GM12878 (cell line): ENCODE data around the gene TRERF1. TPM values are rescaled to one million over a fixed set of nuclear protein-coding genes. Genes with fewer than 3 reads are reported as not detected.

ENCODE experiments used
- ATAC-seq: fragments of 200-7000 bp; cut with Tn5 transposase; 3 replicates; pipeline ENCODE4 v1.9.1; 2020; ENCODE audit warnings: mild to moderate bottlenecking, moderate library complexity
- Bru-seq: library from RNA; stranded (reverse); fragments of 400-500 nt; gene quantifications from one replicate; lab custom pipeline; 2021; lab: Mats Ljungman, UMichigan
- BruChase-seq, 2 experiments: library from RNA; stranded (reverse); fragments of 400-500 nt; gene quantifications; one replicate each; lab custom pipeline; 2021; lab: Mats Ljungman, UMichigan
- BruUV-seq: library from RNA; stranded (reverse); fragments of 400-500 nt; replicated peaks from 2 replicates; lab custom pipeline; 2021; lab: Mats Ljungman, UMichigan
- CTCF ChIA-PET: fragments of 300-600 bp; sonication (Branson Sonifier 250); formaldehyde crosslinking; extraction: SDS; loops from one replicate; lab custom pipeline; 2021; ENCODE audit warnings: inconsistent platforms; lab: Yijun Ruan, JAX
- POLR2A ChIA-PET: fragments of 350-600 bp; formaldehyde crosslinking; extraction: SDS; loops from one replicate; lab custom pipeline; 2021; ENCODE audit warnings: inconsistent platforms; lab: Charles Lee
- RAD21 ChIA-PET: fragments of 300-600 bp; sonication (Branson Sonifier 250); formaldehyde crosslinking; loops from one replicate; lab custom pipeline; 2023; ENCODE audit warnings: antibody characterized with exemption; ENCODE audit not compliant: unreplicated experiment; lab: Charles Lee
- SMC1A ChIA-PET: fragments of 300-600 bp; sonication (Branson Sonifier 250); formaldehyde crosslinking; loops from one replicate; lab custom pipeline; 2023; ENCODE audit not compliant: unreplicated experiment, uncharacterized antibody; lab: Charles Lee
- DNase-seq: peaks from one replicate; pipeline ENCODE4 v3.0.0-alpha.2; 2011; ENCODE audit warnings: low read depth, low spot score
- FAIRE-seq: peaks from 3 replicates; lab custom pipeline; 2011; peaks lifted over from hg19 to GRCh38; lab: Jason Lieb, UNC
- H2AFZ ChIP-seq: 2 replicates; pipeline ENCODE4 v1.6.0; 2011; ENCODE audit warnings: low read depth, low read length, control low read depth; ENCODE audit not compliant: control insufficient read depth
- H3K27ac ChIP-seq: 2 replicates; pipeline ENCODE4 v1.5.1; 2011; ENCODE audit warnings: control low read depth; ENCODE audit not compliant: control insufficient read depth, insufficient read depth
- H3K27me3 ChIP-seq, 2 experiments: replicated peaks in 1 of 2; 2 replicates each; pipeline versions ENCODE4 v1.6.0 to v1.6.1; 2011; ENCODE audit warnings: low read length in 1 of 2; ENCODE audit not compliant: control insufficient read depth in 2 of 2, insufficient read depth in 2 of 2
- H3K36me3 ChIP-seq, 2 experiments: 2 replicates each; pipeline ENCODE4 v1.5.1; 2011; ENCODE audit warnings: low read length in 1 of 2; ENCODE audit not compliant: control insufficient read depth in 2 of 2, insufficient read depth in 2 of 2
- H3K4me1 ChIP-seq: 2 replicates; pipeline ENCODE4 v1.6.1; 2011; ENCODE audit warnings: mild to moderate bottlenecking, low read length, moderate library complexity, mixed read lengths; ENCODE audit not compliant: control insufficient read depth, insufficient read depth
- H3K4me2 ChIP-seq: 2 replicates; pipeline ENCODE4 v1.6.0; 2011; ENCODE audit warnings: control low read depth; ENCODE audit not compliant: control insufficient read depth, insufficient read depth
- H3K4me3 ChIP-seq: fragments of 200-600 bp; sonication (generic); 2 replicates; pipeline ENCODE4 v1.5.1; 2016
- H3K79me2 ChIP-seq: 2 replicates; pipeline ENCODE4 v1.6.0; 2011; ENCODE audit warnings: low read length; ENCODE audit not compliant: control insufficient read depth, insufficient read depth
- H3K9ac ChIP-seq: 2 replicates; pipeline ENCODE4 v1.8.0; 2011; ENCODE audit warnings: low read length, control low read depth, mixed read lengths; ENCODE audit not compliant: control insufficient read depth, insufficient read depth
- H3K9me3 ChIP-seq: replicated peaks from 3 replicates; pipeline ENCODE4 v1.5.1; 2011; ENCODE audit warnings: mild to moderate bottlenecking, low read length; ENCODE audit not compliant: control insufficient read depth, insufficient read depth
- H4K20me1 ChIP-seq: 2 replicates; pipeline ENCODE4 v1.6.0; 2011; ENCODE audit not compliant: control insufficient read depth, insufficient read depth
- BACH1 ChIP-seq: fragments of 450-650 bp; IDR thresholded peaks from 2 replicates; pipeline ENCODE4 v1.6.1; 2017; ENCODE audit warnings: mild to moderate bottlenecking, borderline replicate concordance
- BCL11A ChIP-seq: IDR thresholded peaks from 2 replicates; pipeline ENCODE4 v1.6.1; 2011; ENCODE audit warnings: low read depth, low read length
- BHLHE40 ChIP-seq, 2 experiments: fragments of 450-650 bp in 1 of 2; IDR thresholded peaks; 2 replicates each; pipeline ENCODE4 v1.6.1; 2011 to 2017; ENCODE audit warnings: low read depth in 2 of 2, borderline replicate concordance in 1 of 2, improper control_type of control experiment in 1 of 2, low read length in 1 of 2, mild to moderate bottlenecking in 1 of 2
- CBX3 ChIP-seq: fragments of 200-600 bp; sonication (generic); IDR thresholded peaks from 2 replicates; pipeline ENCODE4 v1.6.1; 2016; ENCODE audit warnings: low read depth, borderline replicate concordance
- CHD2 ChIP-seq: IDR thresholded peaks from 2 replicates; pipeline ENCODE4 v1.6.1; 2011; ENCODE audit warnings: low read depth, low read length, improper control_type of control experiment, borderline replicate concordance
- CHD4 ChIP-seq: fragments of 200-600 bp; sonication (generic); IDR thresholded peaks from 2 replicates; pipeline ENCODE4 v1.6.1; 2016; ENCODE audit warnings: mild to moderate bottlenecking
- FOS ChIP-seq: IDR thresholded peaks from 3 replicates; pipeline ENCODE4 v1.6.1; 2011; ENCODE audit warnings: borderline replicate concordance; ENCODE audit not compliant: insufficient read length; ENCODE audit errors: extremely low read depth
- KDM1A ChIP-seq: fragments of 200-600 bp; sonication (generic); IDR thresholded peaks from 2 replicates; pipeline ENCODE4 v1.6.1; 2016; ENCODE audit warnings: borderline replicate concordance
- MTA2 ChIP-seq: fragments of 450-650 bp; IDR thresholded peaks from 2 replicates; pipeline ENCODE4 v1.6.1; 2016; ENCODE audit warnings: low read depth, mild to moderate bottlenecking, moderate library complexity
- MXI1 ChIP-seq: fragments of 150-350 bp; IDR thresholded peaks from 2 replicates; pipeline ENCODE4 v1.6.1; 2011; ENCODE audit warnings: low read depth, mild to moderate bottlenecking, inconsistent platforms, low read length, improper control_type of control experiment
- NBN ChIP-seq: fragments of 450-650 bp; IDR thresholded peaks from 2 replicates; pipeline ENCODE4 v1.6.1; 2016
- NFYA ChIP-seq: IDR thresholded peaks from 2 replicates; pipeline ENCODE4 v1.6.1; 2011; ENCODE audit warnings: low read depth, mild to moderate bottlenecking, low read length, improper control_type of control experiment, borderline replicate concordance
- PML ChIP-seq: IDR thresholded peaks from 2 replicates; pipeline ENCODE4 v1.6.1; 2012; ENCODE audit warnings: low read length, inconsistent platforms
- RB1 ChIP-seq: fragments of 450-650 bp; formaldehyde crosslinking; IDR thresholded peaks from 2 replicates; pipeline ENCODE4 v1.6.1; 2017; ENCODE audit warnings: mild to moderate bottlenecking, borderline replicate concordance
- RCOR1 ChIP-seq: conservative IDR thresholded peaks from 2 replicates; pipeline ENCODE4 v1.6.1; 2012; ENCODE audit warnings: low read depth, low read length, improper control_type of control experiment
- RELB ChIP-seq: fragments of 450-650 bp; IDR thresholded peaks from 2 replicates; pipeline ENCODE4 v1.6.1; 2017; ENCODE audit warnings: low read depth, mild to moderate bottlenecking, moderate library complexity
- SREBF1 ChIP-seq: IDR thresholded peaks from 2 replicates; pipeline ENCODE4 v1.6.1; 2012; ENCODE audit warnings: mild to moderate bottlenecking, low read length
- STAT3 ChIP-seq: IDR thresholded peaks from 2 replicates; pipeline ENCODE4 v1.6.1; 2011; ENCODE audit warnings: low read depth, low read length, improper control_type of control experiment
- TBL1XR1 ChIP-seq: IDR thresholded peaks from 2 replicates; pipeline ENCODE4 v1.6.1; 2012; ENCODE audit warnings: low read depth, low read length, improper control_type of control experiment
- WGBS: methylation state at CpG from one replicate; pipeline ENCODE4 v1.1.6; 2016; ENCODE audit warnings: low lambda C conversion rate; ENCODE audit not compliant: insufficient replicate concordance, insufficient coverage; ENCODE audit errors: missing lambda C conversion rate; 5-methylcytosine and 5-hydroxymethylcytosine counted together
- in situ Hi-C: fragments of 300-500 bp; cut with MboI; formaldehyde crosslinking; loops from 9 replicates; pipeline ENCODE4 v1.14.3; 2018; ENCODE audit warnings: mixed read lengths
- intact Hi-C: fragments of 100-400 bp; cut with micrococcal nuclease; formaldehyde crosslinking; loops from one replicate; pipeline ENCODE4 v1.14.2; 2022; ENCODE audit not compliant: unreplicated experiment
- long read RNA-seq, 2 experiments: library from polyadenylated mRNA; unstranded; transcript quantifications; one replicate each; pipeline ENCODE4 v2.0.0, GENCODE V29; 2019 to 2020
- polyA minus RNA-seq, 3 experiments: library from RNA; depleted of rRNA, polyadenylated mRNA; stranded (reverse); fragments of >200 nt; gene quantifications; 2 replicates each; pipeline ENCODE4 v1.2.3, GENCODE V29; 2011
- polyA plus RNA-seq, 11 experiments: library from polyadenylated mRNA; depleted of rRNA in 4 of 11; unstranded in 6 of 11; stranded (reverse) in 5 of 11; fragments of >200 nt; fragmentation: Nextera tagmentation in 4 of 11; fragmentation: Illumina TruSeq in 1 of 11; extraction: Ambion mirVana in 4 of 11; extraction: Trizol in 1 of 11; gene quantifications; 1 replicate in 1 of 11; 2 replicates in 10 of 11; pipeline versions ENCODE4 v1.2.1 to v1.2.3, GENCODE V29; 2011 to 2016; ENCODE audit warnings: inconsistent platforms in 2 of 11, missing spikeins in 2 of 11, low read depth in 1 of 11
- total RNA-seq, 4 experiments: library from RNA; depleted of rRNA in 3 of 4; stranded (reverse); fragments of >200 nt in 3 of 4; fragmentation: Illumina TruSeq in 1 of 4; extraction: Trizol in 1 of 4; gene quantifications; 2 replicates each; pipeline versions ENCODE4 v1.2.1 to v1.2.3, GENCODE V29; 2013 to 2021

TRERF1 gene
- total RNA-seq (2013; cell fraction: nucleolus; rRNA removed) = 18.5 and 22.0 TPM in 2 replicates
- total RNA-seq (2014; rRNA removed) (10.1 and 10.7 TPM in 2 replicates), total RNA-seq (2014; rRNA removed; fragmentation: Illumina TruSeq; extraction: Trizol) (7.5 and 7.9 TPM in 2 replicates), total RNA-seq (2021) (19.4 and 19.5 TPM in 2 replicates), polyA plus RNA-seq (2011; rRNA removed) (1.9 and 2.3 TPM in 2 replicates), polyA plus RNA-seq (2014; fragmentation: Illumina TruSeq; extraction: Trizol) (12.7 and 13.6 TPM in 2 replicates), polyA plus RNA-seq (2014; fragmentation: Nextera tagmentation; extraction: Ambion mirVana) (1 to 10 TPM; 2.2 to 2.6 TPM), polyA plus RNA-seq (2014; rRNA removed) (11.7 and 15.0 TPM in 2 replicates), polyA plus RNA-seq (2016; fragmentation: Nextera tagmentation; extraction: Ambion mirVana) (1 to 10 TPM; 5.5 to 6.6 TPM), polyA minus RNA-seq (2011; rRNA and poly(A)+ RNA removed) (2.2 and 3.4 TPM in 2 replicates), Bru-seq, nascent RNA (percentile 64 among the genes with signal in this experiment), BruChase-seq, experiment 1, labeled RNA remaining after a 6-hour chase (percentile 59 among the genes with signal in this experiment), BruChase-seq, experiment 2, labeled RNA remaining after a 2-hour chase (percentile 60 among the genes with signal in this experiment)
- 3.9 TPM for polyA plus RNA-seq (2011; ENCODE audit: low read depth)
- 1.9 and 2.1 TPM in 2 replicates for polyA plus RNA-seq (2011; cell fraction: cytosol; rRNA removed)
- polyA plus RNA-seq (2011; cell fraction: nucleus; rRNA removed) = 5.0 and 6.6 TPM in 2 replicates
- polyA plus RNA-seq (2012) = 6.3 and 7.2 TPM in 2 replicates
- polyA minus RNA-seq (2011; cell fraction: cytosol; rRNA and poly(A)+ RNA removed) = 1.7 and 2.7 TPM in 2 replicates
- 1.3 and 2.6 TPM in 2 replicates for polyA minus RNA-seq (2011; cell fraction: nucleus; rRNA and poly(A)+ RNA removed)
- long read RNA-seq, experiment 1, partial matches to known transcripts = 0 of 3 reads
- long read RNA-seq, experiment 1, other reads (novel, unspliced or antisense) = 3 of 3 reads
- long read RNA-seq, experiment 2, partial matches to known transcripts = 6 of 23 reads
- long read RNA-seq, experiment 2, other reads (novel, unspliced or antisense) = 17 of 23 reads

- peaks cover 12% of the 10 kb centered on the region for H3K4me1 ChIP-seq
- H3K4me2 ChIP-seq = peak within 1 kb of the TSS; percentile 100
- no TSS peak for BruUV-seq
- intact Hi-C loops = loop anchor here (2.0 to 5.0 kb wide), 2 partner anchors 55 to 84 kb away; no protein-coding TSS in a partner anchor
- H3K9ac ChIP-seq = peak within 1 kb of the TSS; percentile 87
- peak within 1 kb of the TSS; percentile 88 for H3K4me3 ChIP-seq
- peak; percentile 47 for FAIRE-seq
- H3K36me3 ChIP-seq = no peaks in the 10 kb centered on the region
- no peak for DNase-seq
- ChIA-PET POLR2A (interaction anchor here (0.6 to 2.6 kb wide), 19 partner anchors 10 to 237 kb away, joined by 3 to 24 read pairs (median 4); no protein-coding TSS in a partner anchor), CTCF (interaction anchor here (1.0 to 4.0 kb wide), 3 partner anchors 59 to 96 kb away, joined by 6 to 29 read pairs (median 26); no protein-coding TSS in a partner anchor), RAD21 (interaction anchor here (0.6 to 5.6 kb wide), 22 partner anchors 10 to 1144 kb away, joined by 3 to 44 read pairs (median 5); partner anchors contain the start of gene UBR2), SMC1A (interaction anchor here (0.7 to 4.8 kb wide), 12 partner anchors 11 to 96 kb away, joined by 3 to 29 read pairs (median 7); no protein-coding TSS in a partner anchor)
- H2AFZ ChIP-seq = peak within 1 kb of the TSS; percentile 89
- peak; percentile 60 for ATAC-seq
- no peaks in the 10 kb centered on the region for H3K27me3 ChIP-seq
- H3K79me2 ChIP-seq = peaks cover 35% of the 10 kb centered on the region
- peak within 1 kb of the TSS; percentile 68 for H3K27ac ChIP-seq
- 0% methylated on average over 26 of the region's 36 CpGs for WGBS
- no peaks in the 10 kb centered on the region for H3K9me3 ChIP-seq
- H4K20me1 ChIP-seq = no peaks in the 10 kb centered on the region
- in situ Hi-C loops = no loop called here
- no peak for TF ChIP-seq KDM1A
- no peak for TF ChIP-seq CHD2
- TF ChIP-seq CBX3 = no peak
- TF ChIP-seq TBL1XR1 = no peak
- TF ChIP-seq RELB = peak; percentile 55; the same call in 1 of the 2 replicates
- no peak for TF ChIP-seq STAT3
- TF ChIP-seq NBN = peak; percentile 75; the same call in 1 of the 2 replicates
- TF ChIP-seq RB1 = 0 out of 2 replicates have a peak, but pooled peaks have one; percentile 24
- no peak for TF ChIP-seq NFYA
- TF ChIP-seq CHD4 = no peak
- peak; percentile 9 to 62; a peak in 3 of 4 replicates for TF ChIP-seq BHLHE40 (IDR thresholded peaks at IDR 0.05; ENCODE audit: borderline replicate concordance in 1 of 2, low read depth in 2 of 2, low read length in 1 of 2)
- no peak for TF ChIP-seq SREBF1
- TF ChIP-seq BCL11A = no peak
- no peak for TF ChIP-seq PML
- 0 out of 2 replicates have a peak, but pooled peaks have one; percentile 7 for TF ChIP-seq MTA2
- 0 out of 2 replicates have a peak, but pooled peaks have one; percentile 34 for TF ChIP-seq RCOR1
- TF ChIP-seq FOS = no peak
- 0 out of 2 replicates have a peak, but pooled peaks have one; percentile 8 for TF ChIP-seq MXI1
- no peak for TF ChIP-seq BACH1
Observed at GRCh38 chr6:42451333-42452170, at the start of gene TRERF1. TRERF1 (minus strand) TSS chr6:42451926; CDS start chr6:42269590, 182,336 bp downstream.
